HepG2 (cell line): ENCODE measurements around the gene MED13. TPM values are rescaled to one million over a fixed set of nuclear protein-coding genes. Genes with fewer than 3 reads are reported as not detected.

ENCODE experiments used
- AGO1 ChIP-seq: fragments of 200-400 bp; formaldehyde crosslinking; IDR thresholded peaks from 2 replicates; pipeline ENCODE4 v1.6.1; 2017; ENCODE audit warnings: mild to moderate bottlenecking, low read depth, low read length, moderate library complexity; ENCODE audit not compliant: poor library complexity, severe bottlenecking
- ATAD3A ChIP-seq: sonication (generic); formaldehyde crosslinking; IDR thresholded peaks from 2 replicates; pipeline ENCODE4 v1.4.0; 2020; ENCODE audit warnings: missing genetic modification reagents
- CEBPB ChIP-seq: IDR thresholded peaks from 2 replicates; pipeline ENCODE4 v1.6.1; 2011; ENCODE audit warnings: low read depth, low read length, improper control_type of control experiment, borderline replicate concordance
- DNMT3B ChIP-seq: conservative IDR thresholded peaks from 2 replicates; pipeline ENCODE4 v1.6.1; 2016; ENCODE audit warnings: missing biosample characterization, control low read depth
- JUN ChIP-seq: sonication (generic); formaldehyde crosslinking; IDR thresholded peaks from 2 replicates; pipeline ENCODE4 v1.4.0; 2020; ENCODE audit warnings: mild to moderate bottlenecking, missing genetic modification reagents
- MBNL3 ChIP-seq: fragments of 250-450 bp; sonication (Bioruptor Pico); conservative IDR thresholded peaks from 2 replicates; pipeline ENCODE4 v1.8.0; 2022; ENCODE audit warnings: mild to moderate bottlenecking, inconsistent platforms
- MTF2 ChIP-seq: sonication (generic); formaldehyde crosslinking; IDR thresholded peaks from 2 replicates; pipeline ENCODE4 v1.5.0; 2020; ENCODE audit warnings: missing genetic modification reagents, borderline replicate concordance
- SATB2 ChIP-seq: sonication (generic); formaldehyde crosslinking; IDR thresholded peaks from 2 replicates; pipeline ENCODE4 v1.5.0; 2020; ENCODE audit warnings: missing genetic modification reagents
- SIN3A ChIP-seq: IDR thresholded peaks from 2 replicates; pipeline ENCODE4 v1.6.1; 2011; ENCODE audit warnings: low read depth, mild to moderate bottlenecking, control low read depth, low read length, borderline replicate concordance
- SNAI1 ChIP-seq: sonication (generic); formaldehyde crosslinking; IDR thresholded peaks from 2 replicates; pipeline ENCODE4 v1.5.0; 2020; ENCODE audit warnings: mild to moderate bottlenecking, missing genetic modification reagents, borderline replicate concordance
- SRY ChIP-seq: sonication (generic); formaldehyde crosslinking; IDR thresholded peaks from 2 replicates; pipeline ENCODE4 v1.8.0; 2022; ENCODE audit warnings: mild to moderate bottlenecking, missing genetic modification reagents
- ZMAT3 ChIP-seq: sonication (generic); formaldehyde crosslinking; conservative IDR thresholded peaks from 2 replicates; pipeline ENCODE4 v1.7.0; 2021; ENCODE audit warnings: missing genetic modification reagents
- ZNF142 ChIP-seq: sonication (generic); formaldehyde crosslinking; IDR thresholded peaks from 2 replicates; pipeline ENCODE4 v1.4.0; 2020; ENCODE audit warnings: missing genetic modification reagents
- ZNF276 ChIP-seq: sonication (generic); formaldehyde crosslinking; IDR thresholded peaks from 2 replicates; pipeline ENCODE4 v1.4.0; 2020; ENCODE audit warnings: mild to moderate bottlenecking, low read depth, missing genetic modification reagents
- ZNF34 ChIP-seq: sonication (generic); formaldehyde crosslinking; IDR thresholded peaks from 2 replicates; pipeline ENCODE4 v1.4.0; 2020; ENCODE audit warnings: mild to moderate bottlenecking, missing genetic modification reagents, borderline replicate concordance
- ZNF343 ChIP-seq: sonication (generic); formaldehyde crosslinking; IDR thresholded peaks from 2 replicates; pipeline ENCODE4 v1.4.0; 2020; ENCODE audit warnings: mild to moderate bottlenecking, missing genetic modification reagents
- ZNF564 ChIP-seq: sonication (generic); formaldehyde crosslinking; IDR thresholded peaks from 2 replicates; pipeline ENCODE4 v1.8.1; 2023; ENCODE audit warnings: mild to moderate bottlenecking, missing genetic modification reagents
- ZNF746 ChIP-seq: sonication (generic); formaldehyde crosslinking; IDR thresholded peaks from 2 replicates; pipeline ENCODE4 v1.8.0; 2022; ENCODE audit warnings: mild to moderate bottlenecking, missing genetic modification reagents
- ZNF775 ChIP-seq: sonication (generic); formaldehyde crosslinking; IDR thresholded peaks from 2 replicates; pipeline ENCODE4 v1.4.0; 2020; ENCODE audit warnings: missing genetic modification reagents, mild to moderate bottlenecking, moderate library complexity, borderline replicate concordance
- ZNF839 ChIP-seq: sonication (generic); formaldehyde crosslinking; IDR thresholded peaks from 2 replicates; pipeline ENCODE4 v1.4.0; 2020; ENCODE audit warnings: missing genetic modification reagents, mild to moderate bottlenecking, borderline replicate concordance
- polyA plus RNA-seq, 8 experiments: library from polyadenylated mRNA; depleted of rRNA in 3 of 8; stranded (reverse) in 7 of 8; unstranded in 1 of 8; fragments of >200 nt; fragmentation: Illumina TruSeq in 4 of 8; extraction: Trizol in 4 of 8; gene quantifications; 2 replicates each; pipeline versions ENCODE4 v1.2.1 to v1.2.3, GENCODE V29; 2011 to 2016; ENCODE audit warnings: low read depth in 4 of 8, missing spikeins in 1 of 8, mixed read lengths in 1 of 8; ENCODE audit not compliant: insufficient read depth in 1 of 8
- total RNA-seq, 5 experiments: library from RNA; depleted of rRNA; stranded (reverse); fragments of >200 nt; fragmentation: Illumina TruSeq; extraction: Trizol; gene quantifications; 2 replicates each; pipeline ENCODE4 v1.2.3, GENCODE V29; 2016; ENCODE audit warnings: low read depth in 1 of 5

Gene MED13
- total and polyA plus RNA-seq, 2 of the 13 experiments (the other 11 are each of a cell fraction or from before 2014, with no cell fraction given), result 27.4 to 69.1 TPM

- TF ChIP-seq ZNF34 (CRISPR knock-in tag), result peak; percentile 93
- peak; percentile 88 for TF ChIP-seq ZNF564 (CRISPR knock-in tag)
- peak; percentile 90; the same call in 1 of the 2 replicates for TF ChIP-seq SATB2
- peak; percentile 76 for TF ChIP-seq ZNF343
- TF ChIP-seq SRY, result peak; percentile 49; the same call in 1 of the 2 replicates
- TF ChIP-seq CEBPB, result no peak
- TF ChIP-seq MTF2 (CRISPR knock-in tag), result no peak
- TF ChIP-seq ZNF839, result peak; percentile 91; the same call in 1 of the 2 replicates
- peak; percentile 77 for TF ChIP-seq SNAI1 (CRISPR knock-in tag)
- TF ChIP-seq ZNF746, result peak; percentile 75
- TF ChIP-seq ATAD3A (CRISPR knock-in tag), result no peak; the same call in 1 of the 2 replicates
- peak; percentile 54 for TF ChIP-seq ZMAT3 (CRISPR knock-in tag)
- TF ChIP-seq MBNL3, result no peak
- peak; percentile 89; the same call in 1 of the 2 replicates for TF ChIP-seq SIN3A
- TF ChIP-seq AGO1, result peak; percentile 74
- no peak; the same call in 1 of the 2 replicates for TF ChIP-seq JUN
- peak; percentile 87 for TF ChIP-seq ZNF142 (CRISPR knock-in tag)
- TF ChIP-seq ZNF276 (CRISPR knock-in tag), result peak; percentile 81; the same call in 1 of the 2 replicates
- TF ChIP-seq ZNF775, result 0 out of 2 replicates have a peak, but pooled peaks have one; percentile 55
- 0 out of 2 replicates have a peak, but pooled peaks have one; percentile 81 for TF ChIP-seq DNMT3B
These were observed 137.6 kb downstream of the MED13 start, which contains the start of gene INTS2 (continued) for GRCh38 chr17:61927208-61928100.
